Measurements from ENCODE around the gene NTSR1.

DNA sequence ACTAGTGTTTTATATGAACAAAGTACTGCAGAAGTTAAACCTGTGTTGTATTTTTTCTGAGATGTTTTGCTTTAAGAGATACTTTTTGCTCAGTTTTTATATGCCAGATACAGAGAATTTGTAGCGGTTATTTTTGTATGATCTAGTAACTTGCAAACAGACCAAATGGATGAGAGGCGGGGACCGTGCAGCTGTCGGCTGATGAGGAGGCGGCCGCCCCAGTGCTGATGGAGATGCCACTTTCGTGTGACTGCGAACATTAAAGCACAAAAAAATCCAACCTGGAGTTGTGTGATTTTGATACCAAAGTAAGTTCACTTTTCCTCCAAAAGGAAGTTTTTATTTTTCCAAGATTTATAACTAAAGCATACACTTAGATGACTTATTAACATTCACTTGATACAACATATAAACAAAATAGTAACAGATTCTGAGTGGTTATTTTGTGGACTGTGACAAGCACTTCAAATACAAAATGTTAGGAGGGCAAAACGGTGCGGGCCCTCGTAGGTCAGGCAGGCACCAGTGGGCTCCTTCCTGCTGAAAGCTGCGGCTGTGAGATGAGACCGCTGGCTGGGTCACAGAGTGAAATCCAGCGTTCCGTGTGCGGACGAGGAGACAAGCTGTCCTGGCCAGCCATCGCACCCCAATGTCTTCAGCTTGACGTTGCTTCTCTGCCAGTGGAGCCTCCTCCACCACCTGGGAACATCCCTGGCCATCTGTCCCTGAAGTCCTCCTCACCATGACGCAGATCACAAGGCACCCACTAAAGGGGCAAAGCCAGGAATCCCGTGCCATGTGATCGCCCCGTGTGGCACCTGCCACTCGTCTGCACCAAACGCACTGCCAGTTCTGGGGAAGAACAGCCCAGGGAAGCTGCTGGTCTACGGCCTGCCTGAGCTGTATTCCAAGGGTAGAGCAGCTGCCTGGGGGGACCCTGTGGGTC, 92.0 kb downstream of the NTSR1 start:
- TF ChIP-seq, protein P1, sequence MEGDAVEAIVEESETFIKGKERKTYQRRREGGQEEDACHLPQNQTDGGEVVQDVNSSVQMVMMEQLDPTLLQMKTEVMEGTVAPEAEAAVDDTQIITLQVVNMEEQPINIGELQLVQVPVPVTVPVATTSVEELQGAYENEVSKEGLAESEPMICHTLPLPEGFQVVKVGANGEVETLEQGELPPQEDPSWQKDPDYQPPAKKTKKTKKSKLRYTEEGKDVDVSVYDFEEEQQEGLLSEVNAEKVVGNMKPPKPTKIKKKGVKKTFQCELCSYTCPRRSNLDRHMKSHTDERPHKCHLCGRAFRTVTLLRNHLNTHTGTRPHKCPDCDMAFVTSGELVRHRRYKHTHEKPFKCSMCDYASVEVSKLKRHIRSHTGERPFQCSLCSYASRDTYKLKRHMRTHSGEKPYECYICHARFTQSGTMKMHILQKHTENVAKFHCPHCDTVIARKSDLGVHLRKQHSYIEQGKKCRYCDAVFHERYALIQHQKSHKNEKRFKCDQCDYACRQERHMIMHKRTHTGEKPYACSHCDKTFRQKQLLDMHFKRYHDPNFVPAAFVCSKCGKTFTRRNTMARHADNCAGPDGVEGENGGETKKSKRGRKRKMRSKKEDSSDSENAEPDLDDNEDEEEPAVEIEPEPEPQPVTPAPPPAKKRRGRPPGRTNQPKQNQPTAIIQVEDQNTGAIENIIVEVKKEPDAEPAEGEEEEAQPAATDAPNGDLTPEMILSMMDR (IDR thresholded peaks at IDR 0.05 in 4 of 5, conservative IDR thresholded peaks at IDR 0.05 in 1 of 5) = no peak
- peak; percentile 23 to 39 for TF ChIP-seq POLR2A (IDR thresholded peaks at IDR 0.05)
